GM21723 (cell line): Measurements from ENCODE around the gene POMGNT2.
"Not testable (repeated sequence)": the region's sequence is repeated elsewhere in the genome, so short reads cannot be mapped to it uniquely, and the experiment has no call there.

Source experiments
- ATAC-seq: cut with Tn5 transposase; IDR thresholded peaks from one replicate; pipeline ENCODE4 v1.9.1; 2021; ENCODE audit warnings: mild to moderate bottlenecking, moderate library complexity; ENCODE audit not compliant: unreplicated experiment

POMGNT2 gene

GRCh38 chr3:43077261-43077660, 28.6 kb downstream of the POMGNT2 start:
- ATAC-seq, result no peak

- ATAC-seq, result no peak
Measured at GRCh38 chr3:43076857-43077256, 29.0 kb downstream of the POMGNT2 start.

DNA sequence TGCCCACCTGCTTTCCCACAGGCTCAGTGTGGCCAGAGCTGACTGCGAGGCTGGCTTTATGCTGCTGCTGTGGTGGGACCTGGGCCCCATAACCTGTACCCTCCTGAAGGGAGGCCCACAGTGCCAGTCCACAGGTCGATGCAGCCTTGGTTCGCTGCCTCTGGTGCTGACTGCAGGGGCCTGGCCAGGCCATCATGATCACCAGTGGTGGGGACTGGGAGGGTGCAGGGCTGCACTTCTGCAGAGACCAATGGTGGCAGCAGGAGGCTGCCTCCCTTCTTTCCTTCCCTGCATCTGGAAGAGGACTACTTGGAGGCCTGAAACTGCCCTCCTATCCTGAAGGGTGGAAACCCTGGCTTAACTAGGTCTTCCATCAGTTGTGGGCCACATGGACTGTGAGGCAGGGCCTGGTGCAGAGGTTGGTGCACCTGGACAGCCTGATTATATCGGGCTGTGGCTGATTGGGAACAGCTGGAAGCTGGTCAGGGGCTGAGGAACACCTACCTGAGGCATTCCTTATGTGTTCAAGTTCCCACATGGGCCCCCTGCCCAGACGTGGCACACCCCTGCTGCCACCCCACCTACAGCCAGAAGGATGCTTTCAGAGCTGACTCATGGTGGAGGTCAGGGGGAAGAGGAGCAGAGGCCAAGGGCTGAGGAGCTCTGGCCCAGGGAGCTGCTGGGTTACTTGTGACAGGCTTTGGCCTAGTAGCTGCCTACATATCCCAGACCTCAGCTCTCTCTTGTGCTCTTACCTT, 29.8 kb downstream of the POMGNT2 start:
- ATAC-seq, result no peak

GRCh38 chr3:43074901-43075689, 30.8 kb downstream of the POMGNT2 start:
- no peak for ATAC-seq

DNA sequence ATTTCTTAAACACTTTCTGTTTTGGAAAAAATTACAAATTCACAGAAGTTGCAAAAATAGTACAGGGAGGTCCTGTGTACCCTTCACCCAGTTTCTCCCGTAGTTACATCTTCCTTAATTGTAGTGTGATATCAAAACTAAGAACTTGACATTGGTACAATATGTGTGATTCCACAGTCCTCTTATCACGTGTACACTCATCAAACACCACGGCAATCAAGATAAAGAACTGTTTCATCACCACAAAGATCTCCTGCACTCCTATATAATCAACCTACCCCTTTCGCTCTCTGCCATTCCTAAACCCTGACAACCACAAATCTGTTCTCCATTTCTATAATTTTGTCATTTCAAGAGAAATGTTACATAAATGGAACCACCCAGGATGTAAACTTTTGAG, 31.4 kb downstream of the POMGNT2 start:
- no peak for ATAC-seq

DNA sequence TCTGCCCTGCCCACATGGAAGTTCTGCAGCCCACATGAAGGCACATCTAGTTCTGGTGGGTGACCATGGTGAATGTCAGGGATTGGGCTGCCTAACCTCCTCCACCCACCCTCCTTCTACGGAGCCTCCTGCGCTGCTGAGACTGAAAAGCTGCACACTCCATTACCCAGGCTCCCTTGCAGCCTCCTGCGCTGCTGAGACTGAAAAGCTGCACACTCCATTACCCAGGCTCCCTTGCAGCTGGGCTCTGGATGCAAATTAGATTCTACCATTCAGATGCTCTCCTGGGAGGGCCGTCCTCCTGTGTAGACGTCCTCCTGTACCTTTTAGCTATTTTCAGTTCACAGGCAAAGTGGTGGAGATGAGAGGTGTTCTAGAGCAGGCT, 32.1 kb downstream of the POMGNT2 start:
- no peak for ATAC-seq

DNA sequence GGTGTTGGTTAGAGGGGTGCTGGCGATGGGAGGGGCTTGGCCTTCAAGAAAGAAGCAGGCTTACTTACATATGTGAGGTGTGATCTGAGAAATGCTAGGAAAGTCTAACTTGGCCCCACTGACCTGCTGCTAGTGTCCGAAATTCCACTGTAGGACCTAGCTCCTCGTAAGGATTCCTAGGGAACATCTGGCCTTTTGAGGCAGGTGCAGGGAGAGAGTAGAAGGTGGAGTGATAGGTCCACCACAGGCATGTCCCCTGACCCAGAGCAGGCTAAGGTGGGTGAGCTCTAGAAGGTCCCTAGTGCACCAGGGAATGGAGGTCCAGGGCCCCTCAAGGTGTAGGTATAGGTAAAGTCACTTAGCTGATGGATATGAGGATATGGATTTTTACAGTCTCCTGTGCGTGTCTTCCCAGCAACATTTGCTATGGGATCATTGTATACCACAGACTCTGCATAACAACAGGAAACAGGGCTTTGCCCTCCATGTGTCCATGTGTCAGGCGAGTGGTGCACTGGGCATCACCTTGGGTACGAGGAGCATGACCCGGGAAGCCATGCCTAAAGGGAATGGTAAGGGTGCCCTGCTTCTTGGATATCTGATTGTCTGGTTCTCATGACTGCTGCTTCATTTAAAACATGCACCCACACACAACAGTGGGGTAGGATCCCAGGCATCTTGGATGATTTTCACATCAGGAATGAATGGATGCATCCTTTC, 32.6 kb downstream of the POMGNT2 start:
- no peak for ATAC-seq

GRCh38 chr3:43072361-43072760, 33.5 kb downstream of the POMGNT2 start:
- no peak for ATAC-seq

GRCh38 chr3:43071313-43071893, 34.5 kb downstream of the POMGNT2 start:
- ATAC-seq, result no peak

- ATAC-seq, result not testable (repeated sequence)
Measured at GRCh38 chr3:43070670-43071069, 35.2 kb downstream of the POMGNT2 start.

DNA sequence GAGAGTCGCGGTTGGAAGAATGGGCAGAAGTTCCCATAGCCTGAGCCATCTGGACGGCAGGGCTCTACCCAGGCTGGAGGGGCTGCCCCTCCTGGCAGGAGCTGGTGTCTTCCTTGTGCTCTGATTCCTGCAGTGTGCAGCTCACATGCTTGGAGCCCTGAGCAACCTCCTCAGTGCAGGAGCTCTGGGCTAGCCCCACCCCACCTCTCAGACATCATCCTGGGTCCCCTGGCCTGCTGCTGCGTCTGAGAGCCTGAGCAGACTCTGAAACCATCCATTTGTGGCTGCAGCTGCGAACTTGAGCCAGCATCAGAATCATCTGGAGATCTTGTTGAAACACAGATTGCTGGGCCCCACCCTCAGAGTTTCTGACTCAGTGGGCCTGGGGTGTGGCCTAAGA, 42.8 kb downstream of the POMGNT2 start:
- ATAC-seq, result no peak

- no peak for ATAC-seq
Measured at GRCh38 chr3:43062564-43063040, 43.3 kb downstream of the POMGNT2 start.

- ATAC-seq, result no peak
Measured at GRCh38 chr3:43062040-43062563, 43.8 kb downstream of the POMGNT2 start.

GRCh38 chr3:43061101-43061895, 44.6 kb downstream of the POMGNT2 start:
- ATAC-seq, result no peak

- ATAC-seq, result no peak
Measured at GRCh38 chr3:43059456-43059855, 46.4 kb downstream of the POMGNT2 start.

- ATAC-seq, result no peak
Measured at GRCh38 chr3:43055806-43056770, 49.8 kb downstream of the POMGNT2 start.

- ATAC-seq, result no peak
Measured at GRCh38 chr3:43055393-43055792, 50.5 kb downstream of the POMGNT2 start.

DNA sequence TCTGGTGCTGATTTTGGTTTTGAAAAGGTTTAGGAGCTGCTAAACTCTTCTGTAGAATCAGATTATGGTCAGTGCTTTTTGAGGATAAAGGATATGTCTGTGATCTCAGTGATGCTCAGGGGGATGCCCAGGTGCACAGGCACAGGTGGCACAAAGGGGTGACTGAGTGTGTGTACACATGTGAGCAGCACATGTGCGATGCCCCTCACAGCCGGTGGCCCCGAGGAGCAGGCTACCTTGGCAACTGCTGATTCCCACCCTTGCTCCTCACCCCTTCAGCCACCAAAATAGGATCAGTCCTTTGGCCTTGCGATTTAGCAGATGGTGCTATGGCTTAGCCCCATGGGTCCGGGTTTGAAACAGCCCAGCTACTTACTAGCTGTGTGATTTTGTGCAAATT, 51.1 kb downstream of the POMGNT2 start:
- no peak for ATAC-seq

DNA sequence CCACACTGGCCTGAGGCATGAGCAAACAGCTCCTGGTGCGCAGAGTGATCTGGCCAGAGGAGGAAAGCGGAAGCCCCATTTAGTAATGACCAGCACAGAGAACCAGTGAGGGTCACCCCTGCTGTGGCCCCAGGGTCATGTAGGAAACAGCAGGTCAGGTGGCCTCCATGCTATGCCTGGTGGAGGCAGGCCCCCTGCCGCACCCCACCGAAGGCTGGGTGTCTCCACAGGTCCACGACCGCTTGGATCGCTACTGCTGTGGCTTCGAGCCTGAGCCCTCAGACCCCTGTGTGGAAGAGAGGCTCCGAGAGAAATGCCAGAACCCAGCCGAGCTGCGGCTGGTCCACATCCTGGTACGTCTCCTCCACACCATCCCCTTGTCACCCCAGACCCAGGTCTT, 52.6 kb downstream of the POMGNT2 start:
- no peak for ATAC-seq
